HepG2 (cell line): ENCODE results near the gene TRANK1. TPM values are rescaled to one million over a fixed set of nuclear protein-coding genes. Genes with fewer than 3 reads are reported as not detected.

Source experiments
- ARHGAP35 ChIP-seq: sonication (generic); formaldehyde crosslinking; IDR thresholded peaks from 2 replicates; pipeline ENCODE4 v1.9.0; 2022; ENCODE audit warnings: mild to moderate bottlenecking, inconsistent platforms, moderate library complexity, missing genetic modification reagents, borderline replicate concordance
- CEBPB ChIP-seq: IDR thresholded peaks from 2 replicates; pipeline ENCODE4 v1.6.1; 2011; ENCODE audit warnings: low read depth, low read length, improper control_type of control experiment, borderline replicate concordance
- EZH2 ChIP-seq: conservative IDR thresholded peaks from 2 replicates; pipeline ENCODE4 v1.6.1; 2012; ENCODE audit warnings: mild to moderate bottlenecking, low read depth, low read length, moderate library complexity
- HOXA9 ChIP-seq: sonication (generic); formaldehyde crosslinking; IDR thresholded peaks from 2 replicates; pipeline ENCODE4 v1.8.1; 2022; ENCODE audit warnings: missing genetic modification reagents, mild to moderate bottlenecking, moderate library complexity, borderline replicate concordance
- JARID2 ChIP-seq: sonication (generic); formaldehyde crosslinking; IDR thresholded peaks from 2 replicates; pipeline ENCODE4 v1.8.1; 2023; ENCODE audit warnings: missing genetic modification reagents, inconsistent platforms; ENCODE audit not compliant: insufficient replicate concordance
- KDM1A ChIP-seq: IDR thresholded peaks from 2 replicates; pipeline ENCODE4 v1.6.1; 2016; ENCODE audit warnings: missing compliant biosample characterization
- MTA3 ChIP-seq: sonication (generic); formaldehyde crosslinking; IDR thresholded peaks from 2 replicates; pipeline ENCODE4 v1.4.0; 2020; ENCODE audit warnings: missing genetic modification reagents
- RFXANK ChIP-seq: IDR thresholded peaks from 2 replicates; pipeline ENCODE4 v1.6.1; 2016
- RXRA ChIP-seq: sonication (generic); formaldehyde crosslinking; IDR thresholded peaks from 2 replicates; pipeline ENCODE4 v1.5.1; 2020; ENCODE audit warnings: missing genetic modification reagents
- SYNCRIP ChIP-seq: fragments of 200-400 bp; formaldehyde crosslinking; IDR thresholded peaks from 2 replicates; pipeline ENCODE4 v1.6.1; 2018; ENCODE audit warnings: mild to moderate bottlenecking, low read depth, low read length; ENCODE audit not compliant: insufficient read depth
- TAF1 ChIP-seq: sonication (generic); formaldehyde crosslinking; IDR thresholded peaks from 2 replicates; pipeline ENCODE4 v1.4.0; 2020; ENCODE audit warnings: missing genetic modification reagents
- ZBTB44 ChIP-seq: sonication (generic); formaldehyde crosslinking; IDR thresholded peaks from 2 replicates; pipeline ENCODE4 v1.4.0; 2020; ENCODE audit warnings: missing genetic modification reagents
- ZKSCAN1 ChIP-seq: fragments of 150-350 bp; IDR thresholded peaks from 2 replicates; pipeline ENCODE4 v1.6.1; 2014; ENCODE audit warnings: low read length
- ZNF264 ChIP-seq: sonication (generic); formaldehyde crosslinking; IDR thresholded peaks from 2 replicates; pipeline ENCODE4 v1.4.0; 2020; ENCODE audit warnings: missing genetic modification reagents
- ZNF280D ChIP-seq: sonication (generic); formaldehyde crosslinking; IDR thresholded peaks from 2 replicates; pipeline ENCODE4 v1.5.1; 2020; ENCODE audit warnings: mild to moderate bottlenecking, missing genetic modification reagents
- ZNF615 ChIP-seq: sonication (generic); formaldehyde crosslinking; IDR thresholded peaks from 2 replicates; pipeline ENCODE4 v1.5.0; 2020; ENCODE audit warnings: mild to moderate bottlenecking, missing genetic modification reagents, borderline replicate concordance
- ZNF724P ChIP-seq: sonication (generic); formaldehyde crosslinking; IDR thresholded peaks from 2 replicates; pipeline ENCODE4 v1.8.0; 2022; ENCODE audit warnings: missing genetic modification reagents, borderline replicate concordance
- ZNF747 ChIP-seq: sonication (generic); formaldehyde crosslinking; IDR thresholded peaks from 2 replicates; pipeline ENCODE4 v1.8.1; 2023; ENCODE audit warnings: missing genetic modification reagents, mild to moderate bottlenecking, borderline replicate concordance
- polyA plus RNA-seq, 8 experiments: library from polyadenylated mRNA; depleted of rRNA in 3 of 8; stranded (reverse) in 7 of 8; unstranded in 1 of 8; fragments of >200 nt; fragmentation: Illumina TruSeq in 4 of 8; extraction: Trizol in 4 of 8; gene quantifications; 2 replicates each; pipeline versions ENCODE4 v1.2.1 to v1.2.3, GENCODE V29; 2011 to 2016; ENCODE audit warnings: low read depth in 4 of 8, missing spikeins in 1 of 8, mixed read lengths in 1 of 8; ENCODE audit not compliant: insufficient read depth in 1 of 8
- total RNA-seq, 5 experiments: library from RNA; depleted of rRNA; stranded (reverse); fragments of >200 nt; fragmentation: Illumina TruSeq; extraction: Trizol; gene quantifications; 2 replicates each; pipeline ENCODE4 v1.2.3, GENCODE V29; 2016; ENCODE audit warnings: low read depth in 1 of 5
- TF ChIP-seq, protein P1 (sequence below): sonication (generic); formaldehyde crosslinking; IDR thresholded peaks from 2 replicates; pipeline ENCODE4 v1.5.0; 2020; ENCODE audit warnings: missing genetic modification reagents, mild to moderate bottlenecking, borderline replicate concordance
- TF ChIP-seq, protein P2 (sequence below): sonication (generic); formaldehyde crosslinking; conservative IDR thresholded peaks from 2 replicates; pipeline ENCODE4 v1.4.0; 2020; ENCODE audit warnings: missing genetic modification reagents
- TF ChIP-seq, protein P3 (sequence below): sonication (generic); formaldehyde crosslinking; IDR thresholded peaks from 2 replicates; pipeline ENCODE4 v1.4.0; 2020; ENCODE audit warnings: mild to moderate bottlenecking, missing genetic modification reagents

Gene TRANK1
- total and polyA plus RNA-seq, 2 of the 13 experiments (the other 11 are each of a cell fraction or from before 2014, with no cell fraction given): 0.13 to 0.32 TPM

- TF ChIP-seq EZH2 (no peak), JARID2 (CRISPR knock-in tag) (no peak), RXRA (CRISPR knock-in tag) (no peak), SYNCRIP (no peak), ZNF724P (0 out of 2 replicates have a peak, but pooled peaks have one; percentile 45), KDM1A (CRISPR knock-in tag) (no peak), ZNF264 (CRISPR knock-in tag) (peak; percentile 28; the same call in 1 of the 2 replicates), CEBPB (peak; percentile 93), ZKSCAN1 (no peak), ARHGAP35 (CRISPR knock-in tag) (no peak; the same call in 1 of the 2 replicates), TAF1 (CRISPR knock-in tag) (peak; percentile 70; the same call in 1 of the 2 replicates), HOXA9 (CRISPR knock-in tag) (no peak), ZNF280D (CRISPR knock-in tag) (no peak), ZNF747 (peak; percentile 65; the same call in 1 of the 2 replicates), MTA3 (CRISPR knock-in tag) (no peak), RFXANK (CRISPR knock-in tag) (no peak), ZNF615 (no peak), ZBTB44 (CRISPR knock-in tag) (no peak)
- TF ChIP-seq, protein P1, sequence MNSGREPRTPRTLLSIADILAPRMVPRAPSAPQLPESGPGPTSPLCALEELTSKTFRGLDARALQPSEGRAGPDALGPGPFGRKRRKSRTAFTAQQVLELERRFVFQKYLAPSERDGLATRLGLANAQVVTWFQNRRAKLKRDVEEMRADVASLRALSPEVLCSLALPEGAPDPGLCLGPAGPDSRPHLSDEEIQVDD (CRISPR knock-in tag): no peak
- TF ChIP-seq, protein P2, sequence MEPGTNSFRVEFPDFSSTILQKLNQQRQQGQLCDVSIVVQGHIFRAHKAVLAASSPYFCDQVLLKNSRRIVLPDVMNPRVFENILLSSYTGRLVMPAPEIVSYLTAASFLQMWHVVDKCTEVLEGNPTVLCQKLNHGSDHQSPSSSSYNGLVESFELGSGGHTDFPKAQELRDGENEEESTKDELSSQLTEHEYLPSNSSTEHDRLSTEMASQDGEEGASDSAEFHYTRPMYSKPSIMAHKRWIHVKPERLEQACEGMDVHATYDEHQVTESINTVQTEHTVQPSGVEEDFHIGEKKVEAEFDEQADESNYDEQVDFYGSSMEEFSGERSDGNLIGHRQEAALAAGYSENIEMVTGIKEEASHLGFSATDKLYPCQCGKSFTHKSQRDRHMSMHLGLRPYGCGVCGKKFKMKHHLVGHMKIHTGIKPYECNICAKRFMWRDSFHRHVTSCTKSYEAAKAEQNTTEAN (CRISPR knock-in tag): no peak; the same call in 1 of the 2 replicates
- TF ChIP-seq, protein P3, sequence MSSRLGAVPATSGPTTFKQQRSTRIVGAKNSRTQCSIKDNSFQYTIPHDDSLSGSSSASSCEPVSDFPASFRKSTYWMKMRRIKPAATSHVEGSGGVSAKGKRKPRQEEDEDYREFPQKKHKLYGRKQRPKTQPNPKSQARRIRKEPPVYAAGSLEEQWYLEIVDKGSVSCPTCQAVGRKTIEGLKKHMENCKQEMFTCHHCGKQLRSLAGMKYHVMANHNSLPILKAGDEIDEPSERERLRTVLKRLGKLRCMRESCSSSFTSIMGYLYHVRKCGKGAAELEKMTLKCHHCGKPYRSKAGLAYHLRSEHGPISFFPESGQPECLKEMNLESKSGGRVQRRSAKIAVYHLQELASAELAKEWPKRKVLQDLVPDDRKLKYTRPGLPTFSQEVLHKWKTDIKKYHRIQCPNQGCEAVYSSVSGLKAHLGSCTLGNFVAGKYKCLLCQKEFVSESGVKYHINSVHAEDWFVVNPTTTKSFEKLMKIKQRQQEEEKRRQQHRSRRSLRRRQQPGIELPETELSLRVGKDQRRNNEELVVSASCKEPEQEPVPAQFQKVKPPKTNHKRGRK: no peak
These were observed 48.8 kb upstream of the TRANK1 start, which contains the start of gene MLH1 (continued) for GRCh38 chr3:36993326-36994283.
